GM18505 (cell line): ENCODE results near the gene FOSL2.
A peak's percentile ranks its signal among the peaks of the same experiment; 100 is the strongest.

Experiments used
- ATAC-seq: cut with Tn5 transposase; IDR thresholded peaks from one replicate; pipeline ENCODE4 v1.9.1; 2021; ENCODE audit not compliant: unreplicated experiment
- POLR2A ChIP-seq: IDR thresholded peaks from 4 replicates; pipeline ENCODE4 v1.6.1; 2011; ENCODE audit warnings: borderline replicate concordance; ENCODE audit not compliant: insufficient read depth, insufficient read length; ENCODE audit errors: extremely low read depth

FOSL2 gene

DNA sequence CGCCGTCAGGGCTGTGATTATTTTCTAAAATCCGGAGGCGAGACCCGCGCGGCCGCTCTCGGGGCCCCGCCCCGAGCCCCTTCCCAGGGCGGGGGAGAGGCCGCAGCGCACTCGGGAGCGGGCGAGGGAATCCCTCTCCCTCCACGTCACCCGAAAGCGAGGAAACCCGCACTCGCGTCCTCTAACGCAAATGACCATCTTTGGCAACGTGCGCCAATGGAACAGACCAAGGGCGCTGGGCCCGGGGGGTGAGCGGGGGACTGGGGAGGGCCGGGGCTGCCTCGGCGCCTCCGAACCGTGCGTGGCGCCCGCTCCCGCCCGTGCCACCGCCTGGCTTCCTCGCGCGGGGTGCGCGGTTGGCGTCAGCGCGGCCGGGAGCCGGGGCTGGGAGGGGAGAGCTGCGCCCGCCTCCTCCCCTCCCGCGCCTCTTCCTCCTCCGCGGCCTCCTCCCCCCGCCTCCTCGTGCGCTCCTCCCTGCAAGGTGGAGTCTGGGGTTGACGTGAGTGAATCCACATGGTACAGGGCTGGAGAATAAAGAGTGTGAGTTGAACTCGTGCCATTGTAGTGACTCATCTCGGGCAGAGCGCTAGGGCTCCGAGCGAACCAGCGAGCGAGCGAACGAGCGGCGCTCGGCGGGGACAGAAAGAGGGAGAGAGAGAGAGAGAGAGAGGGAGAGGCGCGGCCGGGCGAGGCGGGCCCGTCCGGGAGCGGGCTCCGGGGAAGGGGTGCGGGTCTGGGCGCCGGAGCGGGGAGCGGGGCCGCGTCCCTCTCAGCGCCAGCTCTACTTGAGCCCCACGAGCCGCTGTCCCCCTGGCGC, at the start of gene FOSL2:
Gene FOSL2, plus strand, starts transcription at position 562 of the 817 bp plus-strand sequence. CDS start 863 bp downstream, outside the sequence.
- peak; percentile 71 for ATAC-seq

DNA sequence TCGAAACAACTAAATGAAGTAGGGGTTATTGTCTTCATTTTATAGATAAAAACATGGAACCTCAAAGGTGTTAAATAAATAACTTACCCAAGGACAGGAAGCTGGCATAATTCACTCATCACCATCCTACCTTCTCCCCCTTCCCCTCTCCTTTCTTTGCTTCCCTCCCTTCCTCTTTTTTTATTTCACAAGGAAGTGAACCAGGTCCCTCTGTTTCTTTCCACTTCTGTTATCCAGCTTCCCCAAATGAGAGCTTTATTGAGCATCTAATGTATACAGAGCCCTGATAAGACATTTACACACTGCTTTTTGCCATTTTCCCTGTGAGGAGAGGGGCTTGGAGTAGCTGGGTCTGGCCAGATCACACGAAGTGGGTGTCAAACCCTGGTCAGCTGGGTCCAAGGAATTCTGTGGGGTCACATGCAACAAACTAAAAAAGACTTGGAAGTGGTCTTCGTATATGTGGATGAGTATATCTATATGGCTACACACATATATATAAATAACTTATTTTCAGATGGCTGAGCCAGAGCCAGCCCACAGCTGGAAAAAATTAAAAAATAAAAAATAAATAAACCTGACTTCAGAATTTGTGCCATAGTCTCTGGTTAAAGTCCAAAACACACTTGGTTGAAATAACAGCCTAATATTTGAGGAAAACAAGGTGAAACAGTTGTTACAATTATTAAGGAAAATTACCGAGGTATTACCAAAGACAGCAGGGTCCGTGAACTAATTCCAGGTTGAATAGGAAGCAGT, 49.3 kb upstream of the FOSL2 start:
- no peak for ATAC-seq
- no peak for TF ChIP-seq POLR2A

More for the DNA sequence above, at the start of gene FOSL2:
- TF ChIP-seq POLR2A: peak; percentile 80

DNA sequence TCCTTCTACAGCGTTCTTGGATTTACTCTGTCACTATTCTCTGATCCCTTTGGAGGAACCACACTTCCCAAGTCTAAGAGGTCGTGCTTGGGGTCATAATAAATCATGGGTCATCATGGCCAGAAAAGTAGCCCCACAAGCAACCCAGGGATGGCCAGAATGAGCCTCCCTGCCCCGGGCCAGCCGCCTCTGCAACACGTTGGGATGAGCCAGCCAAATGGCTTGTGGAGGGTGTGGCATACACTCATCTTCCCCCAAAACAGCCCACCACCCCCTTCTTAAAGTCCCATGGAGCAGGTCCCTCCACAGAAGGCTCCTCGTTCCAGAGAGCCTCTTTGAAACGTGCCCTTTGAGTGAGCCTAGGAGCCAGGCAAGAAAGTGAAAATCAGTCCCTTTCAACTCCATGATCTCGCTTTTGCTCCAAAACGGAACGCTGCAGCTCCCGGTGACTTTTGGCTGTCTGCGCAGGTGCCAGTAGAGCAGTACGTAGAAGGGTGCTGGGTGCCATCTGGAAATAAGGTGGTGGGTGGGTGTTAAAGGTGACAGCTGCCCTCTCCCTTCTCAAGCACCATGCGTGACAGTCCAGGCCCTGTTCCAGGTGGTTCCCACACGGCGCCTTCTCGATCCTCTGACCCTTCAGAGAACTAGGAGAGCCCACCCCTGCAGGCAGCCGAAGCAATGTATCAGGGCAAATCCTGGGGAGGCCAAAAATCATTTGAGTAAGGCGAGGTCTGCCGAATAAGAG, 48.5 kb upstream of the FOSL2 start:
- no peak for ATAC-seq
- TF ChIP-seq POLR2A: no peak

DNA sequence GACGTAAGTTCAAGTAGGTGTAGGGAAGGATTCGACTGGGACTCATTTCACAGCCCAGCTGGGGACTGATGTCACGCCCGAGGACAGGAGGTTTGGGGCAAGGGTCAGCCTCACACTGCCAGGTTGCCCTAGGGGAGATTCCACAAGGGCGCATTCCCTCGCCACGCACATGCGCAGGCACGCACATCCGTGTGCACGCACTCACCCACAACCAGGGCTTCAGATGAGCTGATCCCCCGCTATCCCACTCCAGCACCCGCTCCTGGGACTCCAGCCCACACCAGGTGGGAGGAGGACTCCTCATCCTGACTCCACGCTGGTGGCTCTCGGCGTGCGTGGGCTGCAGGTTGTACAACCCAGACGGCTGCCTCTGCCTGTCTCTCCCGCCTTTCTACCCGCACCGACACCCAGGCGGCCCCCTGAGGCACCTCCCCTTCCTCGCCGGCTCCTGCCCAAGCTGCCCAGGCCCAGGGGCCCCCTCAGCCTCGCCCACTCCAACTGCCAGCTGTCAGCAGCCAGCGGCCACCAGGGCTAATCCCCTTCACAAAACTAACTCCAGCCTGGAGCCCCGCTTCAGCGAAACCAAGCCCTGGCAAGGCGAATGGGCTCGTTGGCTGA, 47.8 kb upstream of the FOSL2 start:
- ATAC-seq: no peak
- TF ChIP-seq POLR2A: no peak

DNA sequence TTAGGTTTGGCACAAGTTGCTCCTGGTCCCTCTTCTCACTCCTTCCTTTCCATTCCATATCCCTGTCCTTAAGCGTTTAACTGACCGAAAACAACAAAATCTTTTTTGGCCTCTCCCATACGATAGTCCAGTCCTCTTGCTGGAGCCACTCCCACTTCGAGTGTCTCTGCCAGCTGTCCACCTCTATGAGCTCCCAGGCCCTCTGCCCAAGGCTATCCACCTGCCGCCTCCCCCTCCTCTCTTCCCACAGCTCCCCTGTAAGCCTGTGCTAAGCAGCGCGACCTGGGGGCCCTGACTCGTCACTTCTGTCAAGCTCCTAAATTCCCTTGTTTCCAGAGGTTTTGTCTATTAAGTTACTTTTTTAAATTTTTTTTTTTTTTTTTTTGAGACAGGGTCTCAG, 47.0 kb upstream of the FOSL2 start:
- TF ChIP-seq POLR2A: no peak
- no peak for ATAC-seq

DNA sequence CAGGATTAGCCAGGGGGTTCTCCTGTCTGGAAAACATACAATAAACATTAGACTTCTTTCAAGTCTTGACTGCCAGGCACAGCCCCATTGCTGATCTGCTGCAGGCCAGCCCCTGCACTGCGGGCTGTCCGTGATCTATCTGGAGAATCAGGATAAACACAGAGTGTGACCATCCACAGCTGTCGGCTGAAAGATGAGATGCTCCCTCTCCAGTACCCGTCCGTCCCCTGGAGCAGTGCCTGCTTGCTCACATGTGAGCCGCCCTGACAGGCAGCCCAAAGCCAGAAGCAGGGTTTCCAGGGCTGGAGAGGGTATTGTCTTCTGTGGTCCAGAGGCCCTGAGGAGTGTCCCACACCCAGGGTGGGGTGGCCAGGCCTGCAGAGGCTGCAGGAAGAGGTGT, 46.1 kb upstream of the FOSL2 start:
- ATAC-seq: no peak
- no peak for TF ChIP-seq POLR2A

DNA sequence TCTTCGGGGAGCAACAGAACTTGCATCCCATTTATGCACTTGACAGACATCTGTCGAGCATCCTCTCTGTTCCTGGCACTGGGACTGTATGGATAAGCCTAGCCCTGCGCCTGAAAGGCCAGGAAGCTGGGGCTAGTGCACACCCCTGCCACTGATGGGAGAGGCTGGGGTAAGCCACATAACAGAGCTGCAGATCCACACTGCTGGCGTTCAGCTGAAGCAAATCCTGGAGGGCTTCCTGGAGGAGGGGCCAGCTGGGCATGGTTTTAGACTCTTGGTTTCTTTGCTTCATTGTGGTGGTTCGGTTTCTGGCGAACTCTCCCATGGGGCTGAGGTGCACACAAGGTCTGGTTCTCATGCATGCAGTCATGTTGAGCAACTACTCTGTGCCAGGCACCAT, 45.5 kb upstream of the FOSL2 start:
- ATAC-seq: no peak
- TF ChIP-seq POLR2A: no peak

DNA sequence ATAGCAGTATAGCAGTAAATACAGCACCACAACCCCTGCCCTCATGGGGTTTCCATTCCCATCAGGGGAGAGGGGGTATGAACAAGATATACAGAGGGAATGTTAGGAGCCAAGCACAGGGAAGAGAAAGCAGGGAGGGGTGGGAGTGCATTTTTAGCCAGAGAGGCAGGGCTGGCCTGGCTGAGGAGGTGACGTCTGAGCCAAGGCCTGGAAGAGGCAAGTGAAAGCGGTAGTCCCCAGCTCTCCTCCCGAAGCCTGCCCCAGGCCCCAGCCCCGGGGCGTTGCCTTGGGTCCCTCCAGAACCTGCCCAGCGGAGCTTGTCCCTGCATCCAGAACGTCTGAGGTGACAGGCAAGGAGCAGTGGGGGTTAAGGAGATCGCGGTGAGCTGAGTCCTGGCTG, 45.1 kb upstream of the FOSL2 start:
- ATAC-seq: no peak
- TF ChIP-seq POLR2A: no peak

DNA sequence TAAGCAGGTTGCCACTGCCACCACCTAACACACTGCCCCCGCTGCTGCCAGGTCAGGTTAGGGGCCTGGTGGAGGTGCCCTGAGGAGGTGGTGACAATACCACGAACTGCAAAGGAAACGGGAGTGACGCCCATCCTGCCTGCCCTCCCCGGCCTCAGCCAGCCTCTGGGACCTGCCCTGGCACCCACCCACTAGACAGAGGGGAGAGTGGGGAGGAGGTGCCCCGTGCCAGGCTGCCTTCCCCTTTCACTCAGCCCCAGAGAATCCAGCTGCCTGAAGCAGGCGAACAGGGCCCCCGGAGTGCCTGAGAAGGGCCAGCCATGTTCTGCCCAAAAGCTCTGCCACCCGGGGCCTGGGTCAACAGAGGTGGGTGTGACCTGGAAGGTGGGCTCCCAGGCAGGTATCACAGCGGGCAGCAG, 44.5 kb upstream of the FOSL2 start:
- no peak for TF ChIP-seq POLR2A
- ATAC-seq: no peak

DNA sequence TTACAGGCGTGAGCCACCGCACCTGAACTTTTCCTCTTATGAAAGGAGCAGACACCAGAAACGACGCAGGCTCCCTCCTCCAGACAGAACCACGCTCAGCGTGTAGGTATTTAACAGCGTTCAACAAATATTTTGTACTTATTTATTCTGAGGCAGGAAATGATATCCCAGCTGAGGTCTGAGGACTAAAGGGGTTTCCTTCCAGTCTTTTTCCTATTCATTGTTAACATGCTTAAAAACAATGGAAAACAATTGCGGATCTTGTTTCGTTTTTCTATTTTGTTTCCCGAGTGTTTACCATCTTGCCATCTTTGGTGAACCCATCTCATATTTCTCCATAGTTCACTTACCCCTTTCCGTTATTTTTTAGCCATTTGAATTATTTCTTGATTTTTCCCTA, 43.7 kb upstream of the FOSL2 start:
- TF ChIP-seq POLR2A: no peak
- ATAC-seq: no peak

DNA sequence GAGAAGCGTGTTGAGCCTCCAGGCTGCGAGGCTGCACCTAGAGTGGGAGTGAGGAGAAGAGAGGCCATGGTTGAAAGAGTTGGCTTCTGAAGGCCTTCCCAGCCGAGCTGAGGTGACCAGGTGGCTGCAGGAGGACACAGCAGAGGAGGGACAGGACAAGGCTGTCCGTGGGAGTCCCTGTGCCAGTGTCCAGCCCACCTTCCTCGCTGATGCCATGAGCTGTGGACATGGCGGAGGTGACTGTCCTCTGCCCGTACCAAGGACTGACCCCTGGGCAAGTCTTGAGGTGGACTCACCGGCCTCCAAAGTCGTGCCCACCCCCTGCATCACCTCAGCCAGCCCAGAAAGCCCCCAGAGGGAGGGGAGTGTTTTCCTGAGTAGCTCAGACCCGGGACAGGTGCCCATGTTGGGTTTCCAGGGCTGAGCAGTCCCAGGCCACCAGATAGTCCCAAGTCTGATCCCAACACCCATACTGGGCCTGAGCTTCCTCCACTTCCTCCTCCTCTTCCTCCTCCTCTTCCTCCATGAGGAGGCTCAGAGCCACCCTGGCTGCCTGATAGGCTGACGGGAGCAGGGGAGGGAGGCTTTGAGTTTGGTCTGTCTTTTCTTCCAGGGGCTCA, 43.0 kb upstream of the FOSL2 start:
- no peak for TF ChIP-seq POLR2A
- no peak for ATAC-seq

DNA sequence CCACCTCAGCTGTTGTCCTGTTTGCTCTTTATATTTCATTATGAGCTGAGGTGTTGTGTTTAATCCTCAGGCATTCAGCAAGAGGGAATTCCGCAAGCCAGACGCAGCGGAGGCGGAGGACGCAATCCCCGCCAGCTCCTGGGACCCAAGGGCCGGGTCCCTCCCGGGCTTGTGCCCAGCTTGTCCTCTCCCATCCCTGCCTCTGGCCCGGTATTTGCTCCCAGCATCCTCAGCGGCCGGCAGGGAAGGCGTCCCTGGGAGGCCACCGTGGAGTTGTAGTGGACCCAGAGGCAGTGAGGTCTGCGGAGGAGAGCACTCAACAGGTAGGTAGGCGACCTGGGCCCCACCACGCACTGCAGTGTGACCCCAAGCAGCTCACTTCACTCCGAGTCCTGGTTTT, 42.5 kb upstream of the FOSL2 start:
- ATAC-seq: no peak
- no peak for TF ChIP-seq POLR2A
